SK-N-MC (cell line): ENCODE results near the gene REXO5.
"Not testable (repeated sequence)": the region's sequence is repeated elsewhere in the genome, so short reads cannot be mapped to it uniquely, and the experiment has no call there.

Experiments used
- EZH2 ChIP-seq: fragments of 200-600 bp; sonication (generic); IDR thresholded peaks from one replicate; pipeline ENCODE4 v1.6.1; 2017; ENCODE audit warnings: antibody characterized with exemption
- FOXP2 ChIP-seq: optimal IDR thresholded peaks from 2 replicates; pipeline ENCODE3; 2011; ENCODE audit warnings: mild to moderate bottlenecking, moderate library complexity; ENCODE audit not compliant: insufficient read depth; ENCODE audit errors: extremely low read length, control extremely low read depth
- POLR2AphosphoS5 ChIP-seq: IDR thresholded peaks from 2 replicates; pipeline ENCODE4 v1.6.1; 2012; ENCODE audit warnings: mild to moderate bottlenecking, low read depth, low read length, borderline replicate concordance

GRCh38 chr16:20860995-20861394 is 54.7 kb downstream of the REXO5 start:
- TF ChIP-seq EZH2, POLR2AphosphoS5, FOXP2: not testable (repeated sequence)
